NCI-H460 (cell line): Measurements from ENCODE around the gene BCAS2. TPM values are rescaled to one million over a fixed set of nuclear protein-coding genes. Genes with fewer than 3 reads are reported as not detected.

ENCODE experiments used
- DNase-seq: peaks from one replicate; pipeline ENCODE4 v3.0.0-alpha.2; 2016; ENCODE audit warnings: low read depth; ENCODE audit errors: extremely low read depth
- total RNA-seq: library from RNA; depleted of rRNA; stranded (reverse); fragments of >200 nt; shearing (Covaris generic); gene quantifications from 2 replicates; pipeline ENCODE4 v1.2.3, GENCODE V29; 2014

The BCAS2 gene
- total RNA-seq, 1 experiment from 2014 or later, result 34.9 TPM

DNA sequence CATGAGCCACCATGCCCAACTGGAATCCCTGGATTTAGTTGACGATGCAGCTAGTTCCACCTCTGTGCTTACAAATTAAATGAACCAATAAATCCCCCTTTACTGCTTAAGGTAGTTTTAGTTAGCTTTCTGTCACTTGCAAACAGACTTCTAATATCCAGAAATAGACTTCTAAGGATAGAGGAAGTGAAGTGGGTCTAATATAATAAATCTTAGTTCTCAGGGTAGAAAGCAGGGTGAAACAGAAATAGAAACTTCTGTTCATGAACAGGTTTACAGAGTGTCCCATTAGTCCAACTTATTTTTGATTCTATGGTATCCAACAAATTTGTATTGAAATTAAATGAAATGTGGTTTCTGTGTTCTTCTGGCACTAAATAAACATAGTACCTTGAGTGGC is 20.1 kb downstream of the BCAS2 start:
- no peak for DNase-seq

DNA sequence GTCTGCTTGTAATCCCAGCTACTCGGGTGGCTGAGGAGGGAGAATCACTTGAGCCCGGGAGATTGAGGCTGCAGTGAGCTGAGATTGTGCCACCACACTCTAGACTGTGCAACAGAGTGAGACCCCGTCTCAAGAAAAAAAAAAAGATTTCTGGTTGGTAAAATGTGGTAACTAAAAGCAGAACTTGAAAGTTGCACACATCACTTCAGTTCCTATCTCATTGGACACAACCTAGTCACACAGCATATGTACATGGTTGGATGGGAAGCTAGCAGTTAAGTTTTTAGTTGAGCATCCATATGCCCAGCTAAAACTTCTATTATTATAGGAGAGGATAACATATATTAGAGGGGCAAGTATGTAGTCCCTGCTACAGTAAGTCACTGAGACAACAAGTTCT is 22.1 kb downstream of the BCAS2 start:
- no peak for DNase-seq

DNA sequence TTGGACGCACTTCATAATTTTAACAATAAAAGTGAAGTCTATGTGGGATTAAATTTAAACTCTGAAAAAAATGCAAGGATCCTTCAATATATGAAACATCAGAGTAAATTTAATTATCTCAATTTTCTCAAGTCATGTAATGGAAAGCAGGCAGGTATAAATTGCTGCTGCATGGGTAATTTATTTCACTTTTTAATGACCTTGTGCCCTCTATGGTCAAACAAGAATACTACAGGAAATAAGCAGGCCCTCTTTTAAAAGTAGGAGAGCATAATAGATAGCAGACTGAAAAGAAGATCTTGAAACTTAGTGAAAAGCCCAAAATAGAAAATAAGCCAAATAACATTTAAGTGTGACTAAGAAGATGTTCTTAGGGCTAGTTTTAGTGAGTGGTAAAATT is 22.9 kb downstream of the BCAS2 start:
- DNase-seq, result no peak

DNA sequence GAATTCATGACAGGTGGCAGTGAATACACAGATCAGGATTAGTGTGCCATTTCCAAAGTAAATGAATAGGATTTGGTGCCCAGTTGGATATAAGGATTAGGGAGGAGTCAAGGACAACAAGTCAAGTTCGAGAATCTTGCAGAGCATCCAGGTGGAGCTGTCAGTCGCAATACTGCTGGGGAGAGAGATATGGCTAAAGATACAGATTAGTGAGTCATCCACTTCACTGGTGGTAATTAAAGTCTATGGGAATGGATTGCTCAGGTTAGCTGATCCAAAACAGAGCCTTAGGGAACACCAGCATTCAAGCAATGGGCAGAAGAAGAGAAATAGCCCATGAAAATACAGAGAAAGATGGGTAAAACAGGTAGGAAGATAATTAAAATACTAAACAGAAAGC is 26.8 kb downstream of the BCAS2 start:
- no peak for DNase-seq

DNA sequence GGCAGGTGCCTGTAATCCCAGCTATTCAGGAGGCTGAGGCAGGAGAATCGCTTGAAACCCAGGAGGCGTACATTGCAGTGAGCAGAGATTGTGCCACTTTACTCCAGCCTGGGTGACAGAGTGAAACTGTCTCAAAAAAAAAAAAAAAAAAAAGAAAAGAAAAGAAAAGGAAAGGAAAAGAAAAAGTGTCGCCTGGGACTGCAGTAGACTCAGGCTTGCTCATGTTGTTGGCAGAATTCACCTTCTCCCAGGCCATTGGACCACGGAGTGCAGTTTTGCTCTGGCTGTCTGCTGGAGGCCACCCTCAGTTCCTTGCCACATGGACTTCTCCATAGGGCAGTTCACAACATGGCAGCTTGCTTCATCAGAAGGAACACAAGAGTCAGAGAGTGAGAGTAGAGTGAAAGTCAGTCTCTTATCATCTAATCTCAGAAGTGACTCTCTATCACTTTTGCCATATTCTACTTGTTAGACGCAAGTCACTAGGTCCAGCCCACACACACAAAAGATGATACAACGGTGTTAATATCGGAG is 29.2 kb downstream of the BCAS2 start:
- DNase-seq, result no peak

DNA sequence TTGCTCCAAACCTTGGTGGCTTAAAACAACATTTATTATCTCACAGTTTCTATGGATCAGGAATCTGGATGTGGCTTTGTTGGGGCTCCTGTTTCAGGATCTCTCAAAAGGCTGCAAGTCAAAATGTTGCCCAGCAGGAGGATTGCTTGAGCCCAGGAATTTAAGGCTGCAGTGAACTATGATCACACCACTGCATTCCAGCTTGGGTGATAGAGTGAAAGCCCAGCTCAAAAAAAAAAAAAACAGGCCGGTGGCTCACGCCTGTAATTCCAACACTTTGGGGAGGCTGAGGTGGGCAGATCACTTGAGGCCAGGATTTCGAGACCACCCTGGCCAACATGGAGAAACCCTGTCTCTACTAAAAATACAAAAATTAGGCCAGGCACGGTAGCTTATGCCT is 30.0 kb downstream of the BCAS2 start:
- DNase-seq, result no peak

DNA sequence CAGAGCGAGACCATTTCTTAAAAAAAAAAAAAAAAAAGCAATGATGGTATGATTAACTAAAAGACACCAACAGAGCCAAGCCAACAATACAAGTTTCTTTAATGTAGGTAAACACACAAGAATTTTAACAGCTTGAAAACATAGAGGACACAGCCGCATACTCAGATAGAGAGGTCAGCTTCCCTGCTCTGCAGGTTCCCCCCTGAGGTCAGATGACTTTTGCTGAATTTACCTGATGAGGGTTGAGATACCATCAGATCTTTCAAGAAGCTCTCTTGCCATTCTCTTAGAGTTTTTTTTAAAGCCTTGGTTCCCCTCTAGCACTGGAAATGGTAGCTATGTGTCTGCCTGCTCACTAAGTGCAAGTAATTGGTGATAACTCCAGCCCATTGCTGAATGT is 31.1 kb downstream of the BCAS2 start:
- DNase-seq, result no peak

DNA sequence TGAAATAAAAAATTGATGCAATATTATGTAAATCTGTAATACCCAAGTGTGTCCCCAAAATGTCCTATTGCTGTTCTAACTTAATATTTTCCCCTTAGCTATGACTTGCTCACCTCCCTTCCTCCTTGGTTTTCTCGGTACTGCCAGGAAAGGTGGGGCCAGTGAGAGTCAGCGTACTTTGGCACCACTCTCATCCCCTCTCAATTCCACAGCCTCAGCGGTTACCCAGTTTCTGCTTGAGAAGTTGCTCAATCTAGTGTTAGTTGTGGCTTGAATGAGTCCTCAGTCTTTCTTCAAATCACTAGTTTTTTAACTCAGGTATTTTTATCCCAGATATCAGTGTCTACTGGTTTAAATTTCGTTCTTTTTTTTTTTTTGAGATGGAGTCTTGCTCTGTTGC is 32.3 kb downstream of the BCAS2 start:
- DNase-seq, result no peak

DNA sequence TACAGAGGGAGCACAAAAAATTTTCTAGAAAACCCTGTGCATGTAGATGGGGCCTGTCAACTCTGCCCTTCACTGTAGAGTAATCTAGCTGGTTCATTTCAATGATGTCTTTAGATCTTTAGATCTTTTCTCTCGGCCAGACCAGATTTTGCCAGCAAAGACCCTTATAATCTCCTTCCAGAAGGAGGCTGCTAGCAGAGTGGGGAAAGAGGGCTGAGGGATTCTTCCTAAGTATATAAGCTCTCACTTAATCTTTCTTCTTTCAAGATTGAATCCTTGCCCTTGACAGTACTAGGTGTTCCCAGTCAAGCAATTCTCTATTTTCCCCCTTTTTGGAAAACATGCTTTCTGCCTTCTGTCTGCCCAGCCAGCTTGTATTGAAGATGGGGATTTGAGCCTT is 34.3 kb downstream of the BCAS2 start:
- no peak for DNase-seq

DNA sequence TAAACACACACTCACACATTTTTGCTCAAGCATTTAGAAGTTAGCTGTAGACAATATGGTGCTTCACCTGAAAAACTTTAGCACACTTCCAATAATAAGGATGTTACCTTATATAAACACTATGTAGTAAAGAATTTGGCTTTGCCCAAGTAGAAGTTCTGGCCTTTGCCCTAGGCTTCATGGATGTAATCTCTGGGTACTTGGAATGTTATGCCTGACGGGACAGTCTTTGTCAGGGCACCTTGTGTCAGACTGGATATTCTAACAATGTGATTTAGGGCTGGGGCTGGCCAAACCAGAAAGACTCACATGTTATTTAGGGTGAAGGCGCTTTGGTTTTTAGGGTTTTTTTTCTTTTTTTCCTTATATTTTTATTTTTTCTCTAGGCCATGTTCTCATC is 35.6 kb downstream of the BCAS2 start:
- no peak for DNase-seq

DNA sequence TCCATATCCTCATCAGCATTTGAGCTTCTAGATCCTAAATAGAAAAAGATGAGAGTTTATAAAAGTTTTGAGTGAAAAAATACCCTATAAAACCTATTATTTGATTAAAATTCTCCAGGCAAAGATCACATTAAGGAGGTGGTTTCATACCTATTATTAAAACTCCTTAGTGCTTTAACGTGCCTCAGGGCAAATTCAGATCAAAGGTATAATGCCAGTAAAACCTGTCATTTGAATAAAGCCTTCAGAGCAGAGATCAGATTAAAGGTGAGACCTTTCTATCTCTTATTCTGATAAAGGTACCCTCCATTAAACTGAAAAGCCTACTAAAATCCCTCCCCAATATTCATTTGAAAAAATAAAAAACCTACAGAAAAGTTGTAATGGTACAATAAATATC is 36.1 kb downstream of the BCAS2 start:
- no peak for DNase-seq

DNA sequence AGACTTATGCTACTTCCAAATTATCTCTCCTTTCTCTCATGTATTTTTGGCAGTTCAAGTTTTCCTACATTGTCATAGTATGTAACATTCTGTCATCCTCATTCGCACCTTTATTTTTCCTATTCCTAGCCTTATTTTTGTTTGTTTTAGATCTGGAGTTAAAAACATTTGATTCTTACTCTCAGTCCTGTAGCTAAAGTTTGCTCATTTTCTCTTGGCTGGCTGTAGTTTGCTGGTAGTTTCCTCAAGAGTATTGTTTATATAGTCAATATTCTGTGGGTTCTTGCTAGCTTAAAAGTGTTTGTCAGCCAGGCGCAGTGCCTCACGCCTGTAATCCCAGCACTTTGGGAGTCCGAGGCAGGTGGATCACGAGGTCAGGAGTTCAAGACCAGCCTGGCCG is 40.6 kb downstream of the BCAS2 start:
- no peak for DNase-seq

DNA sequence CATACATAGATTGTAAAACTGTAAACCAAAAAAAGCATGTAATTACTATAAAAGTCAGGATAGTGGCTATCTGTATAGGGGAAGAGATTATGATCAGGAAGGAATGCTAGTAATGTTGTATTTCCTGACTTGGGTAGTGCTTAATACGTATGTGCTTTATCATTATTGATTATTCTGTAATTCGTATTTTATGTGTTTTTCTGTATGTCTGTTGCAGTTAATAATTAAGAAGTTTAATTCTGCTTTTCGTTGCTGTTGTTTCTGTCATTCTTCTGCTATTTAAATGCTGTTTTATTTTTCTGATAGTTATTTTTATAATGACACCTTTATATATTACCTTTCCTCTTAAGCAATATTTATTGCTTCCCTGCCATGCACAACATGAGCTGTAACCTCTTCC is 41.1 kb downstream of the BCAS2 start:
- DNase-seq, result no peak

DNA sequence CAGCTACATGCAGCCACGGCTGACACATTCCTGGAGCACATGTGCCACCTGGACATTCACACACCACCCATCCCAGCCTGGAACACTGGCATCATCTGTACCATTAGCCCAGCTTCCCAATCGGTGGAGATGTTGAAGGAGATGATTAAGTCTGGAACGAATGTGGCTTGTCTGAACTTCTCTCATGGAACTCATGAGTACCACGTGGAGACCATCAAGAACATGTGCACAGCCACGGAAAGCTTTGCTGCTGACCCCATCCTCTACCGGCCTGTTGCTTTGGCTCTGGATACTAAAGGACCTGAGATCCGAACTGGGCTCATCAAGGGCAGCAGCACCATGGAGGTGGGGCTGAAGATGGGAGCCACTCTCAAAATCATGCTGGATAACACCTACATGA is 45.4 kb downstream of the BCAS2 start:
- no peak for DNase-seq

DNA sequence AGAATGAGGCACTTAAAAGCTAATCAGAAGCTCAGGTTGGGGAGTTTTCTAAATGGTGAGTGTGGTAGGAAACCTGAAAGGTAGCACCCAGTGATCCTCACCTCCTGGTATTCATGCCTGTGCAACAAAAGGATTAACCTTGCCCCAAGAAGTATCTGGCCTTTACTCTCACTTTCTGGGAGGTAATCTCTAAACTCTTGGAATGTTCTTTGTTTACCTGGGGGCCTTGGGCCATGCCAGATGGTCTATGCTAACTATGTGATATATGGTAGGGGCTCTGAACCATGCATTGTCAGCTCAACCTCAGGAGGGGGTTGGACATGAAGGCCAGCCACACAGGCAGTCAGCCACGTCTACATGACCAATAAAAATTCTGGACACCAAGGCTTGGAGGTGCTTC is 46.0 kb downstream of the BCAS2 start:
- DNase-seq, result no peak

DNA sequence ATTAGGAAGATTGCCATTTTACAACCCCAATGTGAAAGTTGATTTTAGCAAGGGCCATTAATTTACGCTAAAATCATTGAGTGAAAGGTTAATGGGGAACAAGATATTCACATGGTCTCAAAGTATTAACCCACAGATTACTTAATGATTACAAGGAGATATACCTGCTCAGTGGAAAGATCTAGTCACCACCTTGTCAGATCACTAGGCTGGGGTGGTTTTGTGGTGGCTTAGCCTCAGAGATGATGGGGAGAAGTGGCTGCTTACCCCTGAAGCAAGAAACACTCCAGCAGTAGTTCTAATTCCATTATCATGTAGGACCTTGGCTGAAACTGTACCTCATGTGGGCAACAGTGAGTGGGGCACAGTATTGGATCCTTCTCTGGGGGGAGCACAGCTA is 50.3 kb downstream of the BCAS2 start:
- DNase-seq, result no peak

DNA sequence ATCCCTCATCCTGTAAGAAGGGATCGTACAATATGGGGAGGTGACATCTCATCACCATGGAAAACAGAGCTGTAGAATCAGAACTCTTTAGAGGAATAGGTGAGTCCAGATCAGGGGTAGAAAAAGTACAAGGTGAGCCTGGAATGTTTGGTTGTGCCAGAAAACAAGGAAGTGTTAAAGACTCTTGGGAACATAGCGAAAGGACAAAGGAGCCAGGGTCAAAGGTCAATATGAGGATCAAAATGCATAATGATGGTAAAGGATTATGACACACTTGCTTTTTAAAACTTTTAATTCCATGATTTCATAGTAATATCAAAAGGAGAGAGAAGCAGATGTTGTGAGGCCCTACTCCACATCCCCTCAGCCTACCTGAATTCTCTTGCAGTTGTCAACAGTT is 51.2 kb downstream of the BCAS2 start:
- DNase-seq, result no peak

DNA sequence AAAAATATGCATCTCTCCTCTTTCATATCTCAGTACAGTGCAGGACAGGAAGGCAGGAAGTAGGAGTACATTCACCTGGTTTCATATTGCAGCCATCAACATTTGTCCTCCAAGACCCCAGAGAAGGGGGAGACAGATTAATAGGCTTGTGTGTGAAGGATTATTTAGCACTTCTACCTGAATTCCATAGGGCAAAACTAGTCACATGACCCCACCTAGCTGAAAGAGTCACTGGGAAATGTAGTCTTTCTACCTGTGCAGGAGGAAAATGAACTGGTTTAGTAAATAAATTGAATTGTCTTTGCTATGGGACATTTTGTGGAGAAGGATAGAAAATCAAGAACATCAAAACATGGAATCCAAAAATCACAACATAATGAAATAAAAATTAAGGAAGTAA is 56.5 kb downstream of the BCAS2 start:
- DNase-seq, result no peak

DNA sequence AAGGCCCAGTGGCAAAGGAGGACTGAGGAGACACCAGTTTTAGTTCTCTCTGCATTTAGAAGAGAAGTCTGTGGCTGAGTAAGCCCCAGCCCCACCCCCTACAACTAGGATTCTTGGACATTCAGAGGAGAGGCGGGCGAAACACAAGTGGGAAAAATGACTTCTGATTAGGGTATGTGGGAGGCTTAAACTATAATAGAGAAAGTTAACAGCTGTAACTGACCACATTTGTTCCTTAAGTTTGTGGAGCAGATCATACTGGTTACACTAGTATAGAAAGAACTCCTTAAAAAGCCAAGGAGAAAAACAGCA is 59.2 kb downstream of the BCAS2 start:
- DNase-seq, result no peak

DNA sequence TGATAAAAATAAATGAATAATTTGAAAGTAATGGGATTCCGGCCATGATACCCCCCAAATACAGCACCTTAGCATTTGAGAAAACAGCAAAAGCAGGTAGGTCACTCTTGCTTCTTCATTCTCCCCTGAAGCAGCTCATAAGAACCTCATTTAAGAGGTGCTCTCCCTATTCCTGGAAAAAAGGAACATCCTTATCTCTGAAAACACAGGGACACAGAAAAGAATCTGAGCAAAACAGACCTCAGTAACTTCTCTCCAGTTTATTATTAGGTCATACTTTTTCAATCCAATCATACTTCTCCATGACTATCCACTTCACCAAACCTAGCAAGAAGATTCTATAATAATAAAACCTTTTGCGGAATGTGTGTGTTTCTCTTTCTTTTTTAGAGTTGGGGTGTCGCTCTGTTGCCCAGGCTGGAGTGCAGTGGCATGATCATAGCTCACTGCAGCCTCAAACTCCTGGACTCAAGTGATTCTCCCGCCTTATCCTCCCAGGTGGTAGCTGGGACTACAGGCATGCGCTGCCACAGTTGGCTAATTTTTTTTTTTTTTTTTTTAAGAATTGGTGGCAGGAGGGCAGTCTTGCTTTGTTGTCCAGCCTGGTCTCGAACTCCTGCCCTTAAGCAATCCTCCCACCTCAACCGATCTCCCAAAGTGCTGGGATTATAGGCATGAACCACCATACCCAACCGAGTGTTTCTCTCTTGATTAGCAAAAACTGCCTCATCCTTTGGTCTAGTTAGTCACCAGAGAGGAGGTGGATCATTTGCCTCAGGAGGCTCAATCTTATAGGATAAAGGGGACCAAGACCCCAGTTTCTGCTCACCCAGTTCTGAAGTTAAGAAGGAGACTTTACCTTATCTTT is 59.8 kb downstream of the BCAS2 start:
- DNase-seq, result no peak
